Suprapubic skin (tissue), 4 donors: ENCODE results near the gene CNTNAP4.

Experiments used
- EP300 ChIP-seq: sonication (generic); formaldehyde crosslinking; IDR thresholded peaks from one replicate; pipeline ENCODE4 v1.6.1; 2017; ENCODE audit warnings: antibody characterized with exemption
- POLR2A ChIP-seq, 2 donors: fragments of 450-650 bp; IDR thresholded peaks; one replicate each; pipeline ENCODE4 v1.6.1; 2017; ENCODE audit warnings: antibody characterized with exemption in 2 of 2, mild to moderate bottlenecking in 2 of 2, moderate library complexity in 2 of 2
- POLR2AphosphoS5 ChIP-seq, 3 donors: sonication (generic); formaldehyde crosslinking; IDR thresholded peaks; one replicate each; pipeline ENCODE4 v1.6.1; 2017; ENCODE audit warnings: antibody characterized with exemption in 3 of 3
- TF ChIP-seq, protein P1 (sequence below), 2 donors: fragments of 200-600 bp in 1 of 2; fragments of 450-650 bp in 1 of 2; sonication (generic) in 1 of 2; IDR thresholded peaks; one replicate each; pipeline ENCODE4 v1.5.1; 2016 to 2019; ENCODE audit warnings: antibody characterized with exemption in 2 of 2, mild to moderate bottlenecking in 1 of 2, moderate library complexity in 1 of 2

DNA sequence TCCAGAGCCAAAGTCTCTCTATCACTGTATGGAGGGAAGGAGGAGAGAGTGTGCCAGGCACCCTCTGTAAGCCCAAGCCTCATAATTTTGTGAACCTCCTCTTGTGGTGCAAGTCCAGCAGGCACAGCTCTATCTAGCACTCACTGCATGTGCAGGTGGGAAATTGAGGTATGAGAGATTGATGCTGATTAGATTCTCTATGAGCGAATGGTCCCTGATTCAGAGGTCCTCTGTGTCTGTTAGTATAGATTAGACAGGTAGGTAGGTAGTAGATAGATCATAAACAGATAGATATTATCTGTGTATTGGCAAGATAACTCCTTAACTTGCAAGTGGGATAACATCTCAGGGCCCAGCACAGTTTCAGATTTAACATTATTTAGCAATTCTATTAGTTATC, 209.5 kb downstream of the CNTNAP4 start:
- no peak for TF ChIP-seq POLR2A (IDR thresholded peaks at IDR 0.05)
- TF ChIP-seq, protein P1, sequence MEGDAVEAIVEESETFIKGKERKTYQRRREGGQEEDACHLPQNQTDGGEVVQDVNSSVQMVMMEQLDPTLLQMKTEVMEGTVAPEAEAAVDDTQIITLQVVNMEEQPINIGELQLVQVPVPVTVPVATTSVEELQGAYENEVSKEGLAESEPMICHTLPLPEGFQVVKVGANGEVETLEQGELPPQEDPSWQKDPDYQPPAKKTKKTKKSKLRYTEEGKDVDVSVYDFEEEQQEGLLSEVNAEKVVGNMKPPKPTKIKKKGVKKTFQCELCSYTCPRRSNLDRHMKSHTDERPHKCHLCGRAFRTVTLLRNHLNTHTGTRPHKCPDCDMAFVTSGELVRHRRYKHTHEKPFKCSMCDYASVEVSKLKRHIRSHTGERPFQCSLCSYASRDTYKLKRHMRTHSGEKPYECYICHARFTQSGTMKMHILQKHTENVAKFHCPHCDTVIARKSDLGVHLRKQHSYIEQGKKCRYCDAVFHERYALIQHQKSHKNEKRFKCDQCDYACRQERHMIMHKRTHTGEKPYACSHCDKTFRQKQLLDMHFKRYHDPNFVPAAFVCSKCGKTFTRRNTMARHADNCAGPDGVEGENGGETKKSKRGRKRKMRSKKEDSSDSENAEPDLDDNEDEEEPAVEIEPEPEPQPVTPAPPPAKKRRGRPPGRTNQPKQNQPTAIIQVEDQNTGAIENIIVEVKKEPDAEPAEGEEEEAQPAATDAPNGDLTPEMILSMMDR (IDR thresholded peaks at IDR 0.05) = no peak
- TF ChIP-seq EP300 = no peak
- TF ChIP-seq POLR2AphosphoS5 (IDR thresholded peaks at IDR 0.05) = no peak
